Right renal cortex interstitium (tissue), 3 donors: ENCODE results near the gene BBS9. TPM values are rescaled to one million over a fixed set of nuclear protein-coding genes. Genes with fewer than 3 reads are reported as not detected.

Experiments used
- DNase-seq, 3 donors: peaks; one replicate each; pipeline ENCODE4 v3.0.0-alpha.2; 2013; ENCODE audit warnings: low read depth in 3 of 3, low spot score in 2 of 3
- polyA plus RNA-seq, 3 donors: library from polyadenylated mRNA; unstranded; fragments of 120-200 nt; gene quantifications; one replicate each; pipeline ENCODE4 v1.2.1, GENCODE V29; 2013; ENCODE audit not compliant: insufficient read length in 3 of 3

The BBS9 gene
- polyA plus RNA-seq, 3 donors, result 15.6 to 19.3 (median 16.3) TPM

DNA sequence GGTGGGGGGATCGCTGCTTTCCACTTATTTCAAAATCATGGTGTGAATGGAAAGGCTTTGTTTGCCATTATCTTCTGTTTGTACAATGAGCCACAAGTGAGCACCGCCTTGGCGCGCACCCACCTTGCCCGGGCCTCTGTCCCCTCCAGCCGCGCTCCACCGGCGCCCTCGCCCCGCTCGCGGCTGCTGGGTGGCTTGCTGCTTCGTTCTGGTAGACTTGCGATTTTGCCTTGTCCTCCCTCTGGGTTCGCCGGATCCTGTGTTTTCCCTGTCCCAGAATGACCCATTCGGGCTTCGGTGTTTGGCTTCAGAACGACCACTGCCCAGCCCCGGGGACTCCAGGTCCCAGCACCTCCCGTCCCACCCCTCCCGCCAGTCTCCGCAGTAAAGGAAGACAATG lies 503.0 kb downstream of the BBS9 start:
- DNase-seq, result no peak

- DNase-seq, result no peak
These were observed 503.6 kb downstream of the BBS9 start for GRCh38 chr7:33632840-33633525.

DNA sequence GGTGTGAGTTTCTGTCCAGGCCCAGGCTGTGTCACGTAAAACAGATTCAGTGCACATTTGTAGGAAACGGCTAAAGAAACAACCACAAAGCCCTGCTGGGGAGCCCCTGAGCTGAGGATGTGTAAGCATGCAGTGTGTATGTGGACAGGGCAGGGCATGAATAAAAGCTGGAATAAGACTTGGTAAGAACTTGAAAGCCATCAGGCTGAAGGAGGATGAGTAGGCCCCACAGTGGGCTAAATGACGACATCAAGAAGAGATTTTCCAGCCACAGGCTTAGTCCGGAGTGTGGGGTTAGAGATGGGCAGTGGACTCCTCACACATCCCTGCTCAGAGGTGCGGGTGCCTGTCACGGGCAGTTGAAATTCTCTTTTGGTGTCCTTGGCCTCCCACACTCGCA lies 505.2 kb downstream of the BBS9 start:
- DNase-seq, result no peak

GRCh38 chr7:33636359-33636758 lies 507.0 kb downstream of the BBS9 start:
- no peak for DNase-seq

DNA sequence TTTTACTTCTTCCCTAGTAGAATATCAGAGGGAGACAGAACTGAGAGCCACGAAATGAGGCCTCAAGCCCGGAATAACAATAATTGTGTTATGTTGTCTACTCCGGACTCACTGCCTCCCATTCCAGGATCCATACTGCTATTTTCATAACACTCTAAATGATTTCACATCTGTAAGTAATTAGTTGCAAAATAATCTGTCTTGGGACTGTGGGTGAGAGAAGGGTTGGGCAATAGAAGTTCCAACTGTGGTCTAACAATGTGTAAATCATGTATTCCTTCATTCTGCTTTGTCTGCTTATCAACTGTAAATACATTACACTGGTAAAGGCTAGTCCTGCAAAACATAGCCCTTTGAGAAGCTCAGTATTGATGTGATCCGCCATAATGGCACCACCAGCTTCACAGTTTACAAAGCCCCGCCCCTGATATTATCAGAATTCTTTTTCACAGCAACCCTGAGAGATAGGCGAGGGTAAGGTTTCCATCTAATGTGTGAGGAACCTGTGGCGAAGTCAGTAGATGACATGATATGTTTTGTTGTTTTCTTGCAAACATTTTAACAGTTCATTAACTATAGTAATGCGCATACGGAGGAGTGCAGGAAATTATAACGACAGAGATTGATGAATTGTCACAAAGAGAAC lies 510.3 kb downstream of the BBS9 start:
- no peak for DNase-seq

DNA sequence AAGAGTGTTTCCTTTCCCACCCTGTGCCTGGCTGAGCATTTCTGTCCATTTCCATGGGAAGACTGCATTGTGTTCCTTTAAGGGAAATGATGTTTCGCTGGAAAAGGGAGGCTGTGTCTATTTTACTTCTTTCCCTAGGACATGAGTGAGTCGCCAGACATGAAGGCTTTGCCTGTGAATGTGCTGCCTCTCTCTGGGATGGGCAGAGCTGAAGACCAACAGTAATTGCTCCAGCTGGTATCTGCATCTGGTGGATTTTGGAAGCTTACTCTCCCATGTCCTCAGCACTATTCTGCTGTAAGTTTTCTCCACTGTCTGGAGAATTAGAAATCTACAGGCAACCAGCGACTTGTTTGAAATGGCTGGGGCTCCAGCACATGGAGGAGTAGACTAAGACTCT lies 511.4 kb downstream of the BBS9 start:
- DNase-seq, result no peak

DNA sequence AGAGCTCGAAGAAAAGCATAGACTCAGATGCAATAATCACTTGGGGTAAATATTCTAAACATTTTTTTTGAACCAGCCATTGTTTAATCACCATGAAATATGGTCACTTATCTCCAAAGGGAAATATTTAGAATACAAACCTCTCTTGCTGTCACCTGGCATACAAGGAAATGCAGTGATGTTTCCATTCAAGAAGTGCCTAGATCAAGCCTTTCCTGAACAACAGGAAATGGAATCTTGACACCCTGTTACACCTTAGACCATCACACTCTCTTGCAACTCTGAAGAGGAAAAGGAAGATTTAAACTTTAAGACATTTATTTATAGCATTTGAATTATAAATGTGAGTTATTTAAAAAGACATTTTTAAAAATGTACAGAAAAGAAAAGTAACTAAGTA lies 512.9 kb downstream of the BBS9 start:
- no peak for DNase-seq

DNA sequence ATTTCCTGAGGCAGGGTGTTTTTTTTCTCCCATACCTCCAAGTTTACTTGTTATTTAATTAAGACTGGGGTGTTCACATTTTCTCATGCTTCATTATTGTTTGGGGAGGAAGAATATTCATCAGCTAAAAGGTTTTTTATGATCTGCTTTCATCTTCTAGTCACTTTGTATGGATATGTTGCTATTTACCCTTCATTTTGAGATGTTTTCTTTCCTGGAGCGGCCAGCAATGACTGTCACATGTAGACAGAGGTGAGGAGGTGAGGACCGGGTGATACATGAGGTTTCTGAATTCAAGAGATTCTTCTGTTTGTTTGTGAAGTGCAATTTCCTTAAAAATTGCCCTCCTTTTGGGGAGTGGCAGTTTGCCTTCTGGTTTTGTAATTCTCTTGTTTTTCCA lies 514.2 kb downstream of the BBS9 start:
- no peak for DNase-seq

- DNase-seq, result no peak
These were observed 515.1 kb downstream of the BBS9 start for GRCh38 chr7:33644489-33644888.

DNA sequence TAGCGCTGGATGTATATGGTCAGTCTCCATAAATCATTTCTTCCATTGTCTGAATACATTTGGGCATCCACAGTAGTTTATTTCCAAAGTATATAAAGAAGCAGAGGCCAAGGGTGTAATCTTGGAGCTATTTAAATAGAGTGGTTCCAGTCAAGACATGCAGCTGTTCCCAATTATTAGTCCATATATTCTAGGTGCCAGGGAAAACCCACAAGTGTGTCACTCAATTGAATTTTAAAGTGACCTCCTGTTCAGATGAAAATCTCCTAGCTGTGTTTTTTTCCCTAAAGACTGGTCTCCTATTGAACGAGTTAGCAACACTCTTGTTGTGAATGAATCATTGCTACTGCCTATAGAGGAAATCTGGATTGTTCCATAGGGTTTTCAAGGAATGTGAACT lies 515.7 kb downstream of the BBS9 start:
- DNase-seq, result no peak

- DNase-seq, result no peak
These were observed 516.8 kb downstream of the BBS9 start for GRCh38 chr7:33646166-33646565.

- no peak for DNase-seq
These were observed 517.6 kb downstream of the BBS9 start for GRCh38 chr7:33646891-33647391.

- no peak for DNase-seq
These were observed 520.4 kb downstream of the BBS9 start for GRCh38 chr7:33649476-33650441.

- no peak for DNase-seq
These were observed 521.5 kb downstream of the BBS9 start for GRCh38 chr7:33650828-33651227.

GRCh38 chr7:33651998-33652515 lies 522.7 kb downstream of the BBS9 start:
- DNase-seq, result no peak

- DNase-seq, result peak in 1 of 3 donors; percentile 29
These were observed 525.3 kb downstream of the BBS9 start for GRCh38 chr7:33654676-33655075.

Other genes with a start within 250 kb of the BBS9 start
- gene KBTBD2, start 237.8 kb upstream of the BBS9 start, polyA plus RNA-seq, result 10 to 100 TPM; 58.7 to 68.5 (median 60.5) TPM
- 100 to 1,000 TPM; 189 to 211 (median 195) TPM for gene FKBP9, start 172.1 kb upstream of the BBS9 start, polyA plus RNA-seq
- gene NT5C3A, start 66.8 kb upstream of the BBS9 start, polyA plus RNA-seq, result 10 to 100 TPM; 32.3 to 38.4 (median 32.8) TPM
- gene RP9, start 20.2 kb upstream of the BBS9 start, polyA plus RNA-seq, result 10 to 100 TPM; 36.1 to 39.5 (median 38.7) TPM